Stomach (tissue), 4 donors: ENCODE results near the gene LRIG1.

Source experiments
- CTCF ChIP-seq, 7 experiments: fragments of 450-650 bp in 4 of 7; fragments of 200-600 bp in 3 of 7; sonication (generic) in 3 of 7; IDR thresholded peaks; one replicate each; pipeline ENCODE4 v1.5.1; 2016 to 2019; ENCODE audit warnings: antibody characterized with exemption in 7 of 7, control low read depth in 2 of 7, mild to moderate bottlenecking in 1 of 7
- EP300 ChIP-seq: sonication (generic); formaldehyde crosslinking; IDR thresholded peaks from one replicate; pipeline ENCODE4 v1.6.1; 2017; ENCODE audit warnings: antibody characterized with exemption
- POLR2AphosphoS5 ChIP-seq, 3 donors: sonication (generic); formaldehyde crosslinking; IDR thresholded peaks; one replicate each; pipeline ENCODE4 v1.6.1; 2016; ENCODE audit warnings: antibody characterized with exemption in 3 of 3

GRCh38 chr3:66371432-66371831 is 129.4 kb downstream of the LRIG1 start:
- TF ChIP-seq CTCF (IDR thresholded peaks at IDR 0.05) (no peak), POLR2AphosphoS5 (IDR thresholded peaks at IDR 0.05) (no peak), EP300 (no peak)
